Activated CD4-positive, alpha-beta T cell treated with anti-CD3 and anti-CD28 coated beads for 1 hour (primary cell): ENCODE results near the gene FAM162B.
"Not testable (repeated sequence)": the region's sequence is repeated elsewhere in the genome, so short reads cannot be mapped to it uniquely, and the experiment has no call there.

Source experiments
- DNase-seq: peaks from one replicate; pipeline ENCODE4 v3.0.0-alpha.2; 2020

Gene FAM162B

DNA sequence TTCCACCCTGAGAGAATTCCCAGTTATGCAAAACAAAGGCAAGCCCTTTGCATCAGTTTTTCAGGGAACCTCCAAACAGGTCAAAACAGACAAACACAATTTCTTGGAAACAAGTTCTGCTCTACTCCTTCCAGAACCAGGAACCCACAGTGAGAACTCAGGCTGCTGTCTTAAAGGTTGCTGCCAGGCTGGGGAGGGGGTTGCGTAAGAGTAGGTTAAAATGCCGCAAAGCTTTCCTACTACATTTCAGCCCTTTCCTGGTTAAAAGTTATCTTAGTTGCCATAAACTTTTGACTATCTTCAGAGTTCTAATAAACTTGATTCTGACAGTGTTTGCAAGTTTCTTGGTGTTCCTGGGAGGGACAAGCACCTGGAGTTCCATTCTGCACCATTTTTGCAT, 50.8 kb downstream of the FAM162B start:
- DNase-seq: no peak

DNA sequence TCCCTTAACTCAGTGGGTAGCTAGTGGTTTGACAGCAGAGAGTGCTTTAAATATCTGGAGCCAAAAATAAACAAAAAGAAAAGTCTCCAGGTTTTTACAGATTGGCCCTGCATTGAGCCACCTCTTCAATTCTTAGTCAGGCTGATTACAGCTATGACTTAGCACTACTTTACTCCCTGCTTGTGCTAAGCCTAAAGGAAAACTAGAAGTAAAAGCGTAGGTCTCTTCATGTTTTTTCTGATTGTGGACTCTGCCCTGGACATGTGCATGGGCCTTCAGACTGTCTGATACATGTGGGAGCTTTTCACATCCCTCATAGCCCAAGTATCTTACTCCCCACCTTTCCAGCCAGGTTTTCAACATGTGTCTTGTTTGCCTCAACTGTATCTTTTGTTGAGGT, 51.2 kb downstream of the FAM162B start:
- no peak for DNase-seq

DNA sequence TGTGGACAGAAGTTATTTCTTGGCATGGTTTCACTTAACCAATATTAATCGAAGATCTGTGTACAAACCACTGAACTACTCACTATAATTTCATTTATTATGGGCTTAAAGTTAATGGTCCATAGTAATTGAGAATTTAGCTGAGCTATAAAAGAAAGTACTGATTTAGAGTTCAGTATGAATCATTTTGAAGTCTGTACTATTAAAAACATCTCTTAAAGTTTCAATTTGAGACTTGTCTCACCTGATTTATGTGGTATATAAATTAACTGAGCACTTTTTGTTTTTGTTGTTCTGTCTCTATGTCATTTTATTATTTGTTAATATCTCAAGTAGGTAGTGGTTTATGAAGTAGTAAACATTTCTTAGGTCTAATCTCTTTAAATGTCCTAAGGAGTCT, 59.6 kb downstream of the FAM162B start:
- DNase-seq: no peak

DNA sequence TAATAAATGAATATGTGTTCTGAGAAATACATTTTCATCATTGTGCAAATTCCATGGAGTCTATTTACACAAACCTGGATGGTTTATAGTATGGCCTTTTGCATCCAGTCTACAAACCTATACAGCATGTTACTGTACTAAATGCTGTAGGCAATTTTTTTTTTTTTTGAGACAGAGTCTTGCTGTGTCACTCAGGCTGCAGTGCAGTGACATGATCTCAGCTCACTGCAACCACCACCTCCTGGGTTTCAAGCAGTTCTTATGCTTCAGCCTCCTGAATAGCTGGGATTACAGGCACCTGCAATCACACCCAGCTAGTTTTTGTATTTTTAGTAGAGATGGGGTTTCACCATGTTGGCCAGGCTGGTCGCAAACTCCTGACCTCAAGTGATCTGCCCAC, 61.6 kb downstream of the FAM162B start:
- DNase-seq: not testable (repeated sequence)
